ENCODE measurements around the gene UPB1.
"Not testable (repeated sequence)": the region's sequence is repeated elsewhere in the genome, so short reads cannot be mapped to it uniquely, and the experiment has no call there.

UPB1 gene

DNA sequence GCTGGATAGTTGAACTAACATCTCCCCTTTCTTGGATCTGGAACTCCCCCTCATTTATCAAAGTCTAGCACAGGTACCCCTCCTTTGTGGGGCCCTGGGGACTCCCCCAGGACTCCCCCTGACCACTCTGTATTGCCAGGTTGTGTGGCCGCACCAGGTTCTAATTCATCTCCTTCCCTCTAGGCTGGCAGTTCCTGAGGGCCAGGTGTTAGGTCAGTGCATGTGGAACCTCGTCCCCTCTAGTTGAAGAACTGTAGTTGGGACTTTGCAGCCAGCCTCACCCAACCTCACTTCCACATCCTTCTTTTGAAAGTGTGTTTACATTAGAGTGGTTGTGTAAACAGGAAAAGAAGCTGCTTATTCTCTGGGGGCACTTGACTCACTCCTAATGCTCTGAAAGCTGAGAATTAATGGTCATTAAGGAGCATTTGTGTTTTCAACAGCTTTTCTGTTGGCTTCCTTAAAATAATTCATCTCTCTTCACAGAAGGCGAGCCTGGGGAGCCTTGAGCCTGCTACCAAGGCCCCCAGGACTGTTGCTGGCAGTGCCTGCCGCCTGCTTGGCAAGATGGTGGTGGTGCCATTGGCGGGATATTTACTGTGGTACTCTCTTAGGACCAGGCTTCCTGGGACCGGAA is 11.8 kb downstream of the UPB1 start:
- DNase-seq, result no peak

DNA sequence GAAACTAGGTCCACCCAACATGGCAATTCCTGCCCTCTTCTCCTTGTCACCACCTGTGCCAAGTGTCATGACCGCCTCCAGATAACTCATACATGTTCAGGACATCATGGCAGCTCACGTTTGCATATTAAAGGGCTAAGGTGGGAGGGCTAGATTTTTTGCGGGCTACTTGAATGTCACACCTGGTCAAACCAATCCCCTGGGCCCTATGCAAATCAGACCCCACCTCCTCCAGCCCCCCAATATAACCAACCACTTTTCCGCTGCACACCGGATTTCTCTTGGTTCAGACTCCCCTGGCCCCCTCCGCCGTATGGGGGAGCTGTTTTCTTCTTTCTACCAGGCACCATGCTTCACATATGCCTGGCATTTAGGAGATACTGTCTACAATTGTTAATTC is 12.6 kb downstream of the UPB1 start:
- DNase-seq, result no peak

DNA sequence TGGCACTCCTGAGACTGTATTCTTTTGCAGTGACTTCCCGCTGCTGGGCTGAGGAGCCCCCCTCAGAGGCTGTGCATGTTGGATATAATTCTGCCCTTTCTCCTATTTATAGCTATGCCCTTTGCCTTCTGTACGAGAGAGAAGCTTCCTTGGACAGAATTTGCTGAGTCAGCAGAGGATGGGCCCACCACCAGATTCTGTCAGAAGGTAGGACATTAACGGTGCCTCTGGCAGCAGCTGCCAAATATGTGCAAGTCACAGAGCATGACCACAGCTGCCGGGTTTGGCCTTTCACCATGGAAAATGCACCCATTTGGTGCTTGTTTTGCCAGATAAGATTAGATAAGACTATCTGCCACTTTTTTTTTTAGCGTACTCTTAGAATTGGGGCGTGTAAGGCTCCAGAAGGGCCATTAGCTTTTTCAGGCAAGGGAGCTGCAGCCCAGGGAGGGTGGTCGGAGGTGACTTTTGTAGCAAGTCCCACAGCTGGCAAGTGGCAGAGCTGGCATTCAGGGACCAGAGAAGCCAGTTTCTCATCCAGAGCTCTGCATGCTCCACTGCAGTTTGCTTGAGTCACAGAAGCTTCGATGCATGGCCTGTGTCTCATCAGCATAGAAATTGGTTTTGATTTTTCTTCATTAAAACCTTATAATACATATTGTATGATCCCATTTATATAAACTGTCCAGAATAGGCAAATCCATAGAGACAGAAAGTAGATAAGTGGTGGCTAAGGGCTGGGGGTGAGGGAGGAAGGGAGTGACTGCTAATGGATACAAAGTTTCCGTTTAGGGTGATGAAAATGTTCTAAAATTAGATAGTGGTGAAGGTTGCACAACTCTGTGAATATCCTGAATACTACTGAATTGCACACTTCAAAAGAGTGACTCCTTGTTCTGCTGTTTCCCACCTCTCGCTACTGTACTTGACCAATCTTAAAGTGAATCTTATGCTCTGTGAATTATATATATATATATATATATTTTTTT is 15.8 kb downstream of the UPB1 start:
- DNase-seq, result no peak

DNA sequence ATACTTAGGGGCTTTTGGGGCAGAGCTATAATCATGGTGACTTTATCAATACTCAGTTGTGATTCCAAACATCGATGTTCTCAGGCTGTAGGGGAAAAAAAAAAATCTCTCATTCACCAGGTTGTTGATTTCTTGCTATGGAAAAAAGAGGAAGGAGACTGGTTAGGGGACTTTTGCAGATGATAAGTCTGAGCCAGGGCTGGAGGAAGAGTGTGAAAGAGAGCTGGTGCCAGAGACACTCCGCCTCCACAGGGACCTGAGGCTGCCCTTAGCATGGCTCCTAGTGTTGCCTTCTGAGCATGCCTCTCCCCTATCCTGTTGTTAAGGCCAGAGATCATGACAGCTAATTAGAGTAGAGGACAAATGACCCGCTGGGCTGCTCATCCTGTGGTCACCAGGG is 16.9 kb downstream of the UPB1 start:
- no peak for DNase-seq

DNA sequence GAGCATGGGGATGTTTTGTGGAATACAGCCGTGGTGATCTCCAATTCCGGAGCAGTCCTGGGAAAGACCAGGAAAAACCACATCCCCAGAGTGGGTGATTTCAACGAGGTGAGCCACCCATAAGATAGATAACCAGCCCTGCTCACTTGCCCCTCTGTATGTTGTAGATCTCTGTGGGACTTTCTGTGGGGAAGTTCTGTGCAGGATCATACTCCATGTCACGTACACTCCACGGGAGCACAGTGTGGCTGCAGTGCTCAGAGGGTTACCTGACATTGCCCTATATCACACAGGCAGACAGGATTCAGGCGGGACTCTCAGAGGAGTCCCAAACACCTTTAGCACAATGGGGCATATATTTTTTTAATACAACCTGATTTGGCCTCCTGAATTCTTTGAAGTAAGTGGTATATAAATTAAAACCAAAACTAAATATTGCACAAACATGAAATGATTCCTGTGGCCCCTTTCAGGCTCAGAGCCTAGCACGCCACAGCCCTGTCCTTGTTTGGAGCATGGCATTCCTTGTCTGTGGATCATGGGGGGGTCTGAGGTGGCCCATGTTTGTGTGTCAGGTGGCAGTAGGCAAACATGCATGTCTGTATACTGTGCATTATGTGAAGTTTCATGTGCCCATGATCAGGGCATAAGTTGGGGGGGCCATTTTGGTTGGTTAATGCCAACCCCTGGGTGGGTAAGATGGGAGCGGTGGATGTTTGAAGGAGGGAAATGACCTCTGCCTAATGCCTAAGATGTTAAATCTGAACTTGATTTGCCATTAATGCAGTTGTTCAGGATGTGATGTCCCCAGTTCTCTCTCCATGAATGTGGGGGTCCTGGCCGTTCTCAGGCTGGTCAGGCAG is 18.5 kb downstream of the UPB1 start:
- DNase-seq, result no peak

DNA sequence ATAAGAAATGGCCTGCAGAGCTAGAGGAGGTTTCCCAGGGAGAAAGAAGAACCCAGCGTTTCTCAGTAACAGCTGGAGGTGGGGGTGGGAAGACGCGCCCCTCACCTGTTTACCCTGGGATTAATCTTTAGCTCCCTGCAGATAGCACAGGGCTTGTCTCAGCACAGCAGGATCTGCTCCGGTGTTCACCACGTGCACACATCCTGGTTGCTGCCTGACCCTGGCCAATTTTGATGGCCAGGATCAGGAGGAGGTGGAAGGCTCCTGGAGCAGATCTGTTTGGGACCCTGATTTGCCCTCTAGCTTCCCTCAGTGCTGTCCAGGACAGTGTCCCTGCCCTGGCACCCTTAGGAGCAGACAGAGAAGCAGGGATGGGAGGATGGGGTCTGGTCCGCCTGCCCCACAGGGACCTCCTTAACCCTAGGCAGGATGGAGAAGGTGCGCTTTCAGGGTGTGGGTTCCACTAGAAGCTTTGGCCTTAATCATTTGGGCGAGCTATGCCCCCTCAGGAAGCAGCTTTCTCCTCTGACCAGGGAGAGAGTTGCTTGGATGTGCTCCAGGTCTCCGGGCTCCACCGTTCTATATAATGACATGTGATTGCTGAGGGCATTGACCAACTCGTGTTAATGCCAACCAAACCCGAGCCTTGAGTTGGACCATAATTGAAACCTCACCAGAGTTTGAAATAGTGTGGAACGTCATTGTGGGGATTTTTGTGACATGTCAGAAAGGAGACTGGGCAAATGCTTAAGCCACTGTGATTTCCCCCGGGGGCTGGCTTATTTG is 19.3 kb downstream of the UPB1 start:
- no peak for DNase-seq

DNA sequence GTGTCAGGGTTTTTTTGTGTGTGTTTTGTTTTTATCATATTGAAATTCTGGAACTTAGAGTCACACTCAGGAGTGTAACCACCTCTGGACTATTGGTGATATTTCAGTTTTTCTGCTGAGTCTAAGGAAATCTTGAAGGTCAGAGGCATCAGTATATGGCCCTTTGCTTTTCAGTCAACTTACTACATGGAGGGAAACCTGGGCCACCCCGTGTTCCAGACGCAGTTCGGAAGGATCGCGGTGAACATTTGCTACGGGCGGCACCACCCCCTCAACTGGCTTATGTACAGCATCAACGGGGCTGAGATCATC is 19.9 kb downstream of the UPB1 start:
- DNase-seq, result no peak

DNA sequence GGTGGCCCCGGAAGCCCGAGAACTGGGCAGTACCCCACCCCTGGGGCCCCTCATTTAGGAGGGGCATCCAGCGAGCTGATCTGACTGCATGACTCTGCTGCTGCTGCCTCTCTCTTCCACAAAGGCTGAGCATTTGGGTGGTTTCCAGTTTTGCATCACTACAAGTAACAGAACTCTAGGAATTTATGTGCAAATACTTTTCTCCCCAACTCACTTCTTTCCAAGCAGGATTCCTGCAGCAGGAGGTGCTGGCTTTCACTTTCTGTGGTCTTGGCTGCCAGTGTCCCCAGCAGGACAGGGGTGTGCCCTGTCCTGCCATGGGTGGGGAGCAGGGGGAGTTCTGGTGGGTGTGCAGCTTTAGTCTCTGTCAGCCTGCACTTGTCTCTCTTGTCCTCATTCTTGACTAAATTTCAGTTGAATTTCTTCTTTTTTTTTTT is 21.2 kb downstream of the UPB1 start:
- no peak for DNase-seq

DNA sequence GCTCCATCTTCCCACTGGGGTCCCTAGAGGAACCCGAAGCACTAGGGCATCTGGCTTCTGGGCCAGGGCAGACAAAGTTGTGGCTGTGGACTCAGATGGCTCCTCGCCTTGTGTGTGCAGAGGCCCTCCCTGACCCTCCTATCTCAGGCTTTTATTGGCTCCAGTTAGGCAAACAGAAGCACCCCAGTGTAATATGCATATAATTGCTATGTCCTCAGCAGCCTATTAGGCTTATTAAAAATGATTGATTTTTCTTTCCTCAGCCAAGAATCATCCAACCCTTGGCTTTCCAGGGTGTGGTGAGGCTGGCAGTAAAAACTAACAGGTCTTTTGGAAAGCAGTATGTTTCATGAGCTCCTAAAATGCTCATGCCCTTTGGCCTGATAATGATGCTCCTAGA is 22.3 kb downstream of the UPB1 start:
- DNase-seq, result no peak

DNA sequence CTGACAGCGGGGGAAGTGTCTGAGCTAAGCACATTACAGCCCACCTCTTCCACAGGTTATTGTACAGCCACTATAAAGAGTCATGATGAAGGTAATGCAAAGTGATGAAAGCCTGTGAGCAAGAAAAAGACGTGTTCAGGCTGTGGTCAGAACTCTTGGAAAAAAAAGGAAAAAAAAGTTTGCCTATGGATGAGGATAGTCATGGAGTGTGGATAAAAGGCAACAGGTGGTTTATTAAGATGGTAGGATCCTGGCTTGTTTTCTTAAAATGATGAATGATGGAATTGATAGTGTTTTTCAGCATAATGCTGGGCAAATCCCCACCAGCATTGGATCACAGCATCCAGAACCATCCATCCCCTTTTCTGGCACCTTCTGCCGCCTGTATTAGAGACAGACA is 23.1 kb downstream of the UPB1 start:
- no peak for DNase-seq

DNA sequence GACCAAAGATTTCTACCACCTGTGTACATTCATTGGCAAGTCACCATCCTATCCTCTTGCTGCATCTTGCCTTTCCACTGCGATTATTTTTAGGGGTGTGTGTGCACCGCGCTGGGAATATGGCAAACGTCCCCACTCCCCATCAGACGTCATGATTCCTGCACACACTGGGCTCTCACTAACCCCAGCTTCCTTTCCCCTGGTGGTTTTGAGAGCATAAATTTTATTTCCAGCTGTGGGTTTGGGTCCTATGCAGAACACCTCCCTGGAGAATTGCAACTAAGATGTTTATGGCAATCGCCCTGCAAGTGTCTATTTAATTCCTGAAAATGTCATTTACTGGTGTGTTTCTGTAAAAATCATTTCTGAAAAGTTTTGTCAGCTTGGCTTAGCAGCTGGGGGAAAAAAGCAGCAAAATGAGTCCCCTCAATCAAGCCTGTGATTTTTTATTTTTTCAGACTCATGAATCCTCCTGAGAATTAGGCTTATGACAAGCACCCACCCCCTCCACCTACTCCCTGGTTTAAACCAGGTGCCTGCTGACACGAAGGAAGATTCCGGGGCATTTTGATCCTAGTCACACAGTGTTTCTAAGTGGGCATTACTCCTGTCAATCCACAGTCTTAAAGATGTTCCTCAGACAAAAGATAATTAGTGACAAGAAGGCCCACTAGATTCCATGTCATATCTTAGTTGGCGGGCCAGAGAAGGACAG is 23.8 kb downstream of the UPB1 start:
- no peak for DNase-seq

DNA sequence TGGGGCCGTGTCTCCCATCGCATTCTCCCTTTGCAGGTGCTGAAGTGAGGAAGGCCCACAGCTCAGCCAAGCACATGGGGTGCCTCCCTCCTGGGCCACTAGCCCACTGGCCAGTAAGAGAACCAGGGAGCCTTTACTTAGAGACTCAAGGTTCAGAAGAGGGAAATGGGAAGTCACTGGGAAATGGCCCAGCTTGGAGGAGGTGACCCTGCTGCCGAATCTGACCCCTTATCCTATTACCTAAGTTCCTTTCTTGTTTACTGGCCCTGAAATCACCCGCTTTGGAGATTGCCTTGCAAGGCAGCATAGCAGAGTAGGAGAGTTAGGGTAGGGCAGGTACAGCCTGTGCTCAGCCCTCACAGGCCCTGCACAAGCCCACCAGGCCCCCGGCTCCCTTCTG is 24.4 kb downstream of the UPB1 start:
- DNase-seq, result no peak

DNA sequence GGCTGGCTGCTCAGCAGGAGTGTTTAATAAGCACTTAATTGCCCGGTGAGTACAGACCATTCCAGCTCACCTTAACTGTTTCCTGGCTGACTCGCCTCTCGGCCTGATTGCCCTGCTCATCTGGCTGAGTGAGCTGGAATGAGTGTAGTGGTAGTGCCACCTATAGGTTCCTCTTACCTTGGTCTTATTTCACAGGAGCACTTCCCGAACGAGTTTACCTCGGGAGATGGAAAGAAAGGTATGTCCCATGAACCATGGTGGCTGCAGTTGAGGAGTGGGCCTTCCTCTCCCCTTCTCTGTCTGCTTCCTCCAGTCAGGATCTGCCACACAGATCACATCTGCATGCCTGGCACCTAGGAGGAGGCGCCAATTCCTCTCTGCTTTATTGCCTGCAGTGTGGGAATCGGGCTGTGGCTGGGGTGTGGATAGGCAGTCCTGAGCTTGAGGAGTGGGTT is 26.7 kb downstream of the UPB1 start:
- DNase-seq, result peak; percentile 3 to 8

DNA sequence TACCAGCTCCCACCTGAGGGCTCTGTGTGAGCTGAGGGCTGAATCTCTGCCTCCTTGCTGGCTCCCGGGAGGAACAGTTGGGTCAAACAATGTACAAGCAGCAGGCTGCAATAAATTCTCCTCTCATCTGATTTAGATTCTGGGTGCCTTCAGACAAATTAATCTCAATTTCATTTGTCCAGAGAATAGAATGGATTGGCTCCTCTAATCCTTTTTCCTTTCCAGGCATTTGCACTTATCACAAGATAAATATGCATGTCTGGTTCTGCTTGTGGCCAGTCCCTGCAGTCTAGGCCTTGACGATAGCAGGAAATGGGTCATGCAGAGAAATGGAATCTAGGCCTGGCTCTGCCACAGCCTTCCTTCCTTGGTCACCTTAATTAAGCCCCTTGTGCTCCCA is 28.7 kb downstream of the UPB1 start:
- DNase-seq, result no peak

DNA sequence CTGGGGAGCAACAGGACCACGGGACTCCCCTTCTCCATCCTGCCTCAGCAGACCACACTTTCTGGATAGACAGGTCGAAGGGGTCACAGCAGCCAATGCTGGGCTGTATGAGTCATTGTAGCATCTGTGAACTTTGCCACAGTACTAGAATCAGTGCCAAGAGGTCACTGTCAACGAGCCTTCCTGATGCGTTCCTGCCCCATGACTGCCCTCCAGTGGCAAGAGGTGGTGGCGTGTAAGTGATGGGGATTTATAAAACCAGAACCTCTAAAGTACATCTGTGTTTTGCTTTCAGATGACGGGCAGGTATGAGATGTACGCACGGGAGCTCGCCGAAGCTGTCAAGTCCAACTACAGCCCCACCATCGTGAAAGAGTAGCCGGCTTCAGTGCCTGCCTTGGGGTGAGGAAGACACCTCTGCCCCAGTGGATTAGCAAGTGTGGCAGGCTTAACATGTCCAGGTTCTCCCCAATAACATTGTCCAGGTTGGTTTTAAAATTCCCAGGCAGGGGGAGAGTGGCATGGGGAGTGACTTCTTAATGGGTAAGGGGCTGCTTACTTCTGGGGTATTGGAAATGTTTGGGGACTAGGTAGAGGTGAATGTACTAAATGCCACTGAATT is 30.4 kb downstream of the UPB1 start:
- peak; percentile 82 for DNase-seq

DNA sequence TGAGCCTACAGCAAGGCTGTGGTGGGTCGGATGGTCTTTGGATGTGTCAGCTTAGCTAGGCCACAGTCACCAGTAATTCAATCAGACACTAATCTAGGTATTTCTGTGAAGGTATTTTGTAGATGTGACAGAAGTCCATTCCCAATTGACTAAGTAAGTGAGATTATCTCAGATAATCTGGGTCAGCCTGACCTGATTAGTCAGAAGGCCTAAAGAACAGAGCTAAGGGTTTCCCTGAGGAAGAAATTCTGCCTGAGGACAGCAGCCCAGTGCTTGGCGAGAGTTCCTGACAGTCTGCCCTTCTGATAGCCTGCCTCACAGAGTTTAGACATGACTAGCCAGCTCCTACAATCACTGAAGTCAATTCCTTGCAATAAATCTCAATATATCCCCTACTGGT is 31.1 kb downstream of the UPB1 start:
- no peak for DNase-seq

DNA sequence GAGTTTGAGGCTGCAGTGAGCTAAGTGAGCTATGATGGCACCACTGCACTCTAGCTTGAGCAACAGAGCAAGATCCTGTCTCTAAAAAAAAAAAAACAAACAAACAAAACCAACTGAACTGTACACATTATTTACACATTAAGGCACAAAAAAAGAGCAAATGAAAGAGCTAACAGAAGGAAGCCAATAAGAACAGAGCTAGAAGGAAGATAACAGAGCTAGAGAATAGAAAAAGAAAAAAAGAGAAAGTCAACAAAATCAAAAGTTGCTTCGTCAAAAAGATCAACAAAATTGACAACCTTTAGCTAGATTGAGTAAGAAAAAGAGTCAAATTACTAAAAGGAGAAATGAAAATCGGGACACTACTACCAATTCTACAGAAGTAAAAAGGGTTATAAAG is 34.8 kb downstream of the UPB1 start:
- no peak for DNase-seq

DNA sequence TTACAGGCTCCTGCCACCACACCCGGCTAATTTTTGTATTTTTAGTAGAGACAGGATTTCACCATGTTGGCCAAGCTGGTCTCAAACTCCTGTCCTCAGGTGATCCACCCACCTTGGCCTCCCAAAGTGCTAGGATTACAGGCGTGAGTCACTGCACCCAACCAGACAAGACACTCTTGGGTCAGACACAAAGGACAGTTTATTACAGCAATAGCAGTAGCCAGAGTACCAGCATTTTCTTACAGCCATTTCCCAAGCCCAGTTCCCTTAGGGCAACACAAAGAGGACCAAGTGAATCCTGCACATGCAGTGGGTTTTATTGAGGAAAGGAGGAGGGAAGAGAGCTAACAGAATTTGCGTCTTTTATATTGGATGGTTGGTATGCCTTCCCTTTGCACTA is 35.8 kb downstream of the UPB1 start:
- not testable (repeated sequence) for DNase-seq

DNA sequence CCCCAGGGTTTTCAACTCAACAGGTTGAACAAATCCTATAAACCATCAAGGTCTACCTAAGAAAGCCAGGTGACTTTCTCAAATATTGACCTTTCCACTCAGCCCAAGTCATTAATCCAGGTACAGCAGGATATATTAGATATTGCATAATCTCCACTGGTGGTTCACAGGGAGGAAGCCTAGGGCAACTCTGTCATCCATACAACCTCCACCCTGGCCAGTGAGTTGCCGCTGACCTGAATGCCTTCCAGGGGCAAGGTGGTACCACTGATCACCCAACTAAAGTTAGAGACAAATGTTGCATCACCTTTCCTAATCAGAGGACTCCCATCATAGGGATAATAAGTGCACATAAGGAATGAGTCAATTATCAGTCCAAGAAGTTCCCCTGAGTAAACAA is 36.9 kb downstream of the UPB1 start:
- DNase-seq, result no peak

DNA sequence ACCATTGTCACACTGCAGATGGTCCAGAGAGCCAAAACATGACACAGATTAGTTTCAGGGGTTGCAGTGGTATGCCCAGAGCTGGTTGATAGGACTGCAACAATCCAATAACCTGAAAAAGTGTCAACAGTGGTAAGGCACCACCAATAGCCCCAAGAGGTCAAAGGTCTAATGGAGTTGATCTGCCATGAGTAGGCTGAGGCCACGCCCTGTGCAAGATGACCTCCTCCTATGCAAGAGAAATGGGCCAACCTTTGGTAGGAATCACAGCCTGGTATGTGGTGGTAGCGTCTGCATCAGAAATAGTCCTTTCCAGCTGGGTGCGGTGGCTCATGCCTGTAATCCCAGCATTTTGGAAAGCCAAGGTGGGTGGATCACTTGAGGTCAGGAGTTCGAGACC is 40.2 kb downstream of the UPB1 start:
- DNase-seq, result no peak

DNA sequence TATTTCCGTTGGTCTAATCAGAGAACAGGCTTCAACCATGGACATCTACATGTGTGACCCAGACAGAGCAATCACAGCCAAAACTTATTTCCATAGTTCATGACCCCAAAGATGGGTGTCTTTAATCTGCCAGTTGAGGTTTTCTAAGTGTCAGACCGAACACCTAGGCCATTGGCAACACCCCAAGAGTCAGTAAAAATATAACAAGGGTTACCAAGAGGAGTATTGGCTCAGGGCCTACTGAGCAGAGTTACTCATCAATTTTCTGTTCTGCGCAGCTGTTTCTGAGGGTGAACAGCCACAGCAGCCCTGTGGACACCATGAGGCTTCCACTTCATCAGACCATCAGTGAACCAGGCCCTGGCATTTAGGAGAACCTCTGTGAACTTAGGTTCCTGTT is 41.0 kb downstream of the UPB1 start:
- DNase-seq, result no peak

DNA sequence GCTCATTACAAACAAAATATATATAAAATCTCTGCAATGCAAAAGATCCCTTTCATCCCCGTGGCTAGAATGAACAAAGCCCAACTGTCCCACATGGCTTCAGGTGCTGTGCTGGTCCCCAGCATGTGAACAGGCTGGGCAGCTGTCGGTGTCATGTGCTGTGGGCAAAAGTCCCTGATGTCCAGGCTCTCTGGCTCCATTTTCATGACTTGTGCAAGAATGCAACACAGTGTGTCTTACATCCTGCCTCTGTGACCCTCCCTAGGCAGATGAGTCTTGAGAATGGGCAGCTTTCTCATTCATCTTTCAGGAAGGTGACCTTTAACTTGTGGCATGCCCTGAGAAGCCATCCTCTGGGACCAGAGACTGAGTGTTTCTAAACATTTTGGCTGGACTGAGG is 45.3 kb downstream of the UPB1 start:
- no peak for DNase-seq

Measured in activated CD4-positive, alpha-beta T cell treated with anti-CD3 and anti-CD28 coated beads, Interleukin-2, amount 50 U/mL, for 4 hours (primary cell).